Kidney (tissue), 11 donors: ENCODE results near the gene FAM72D. TPM values are rescaled to one million over a fixed set of nuclear protein-coding genes. Genes with fewer than 3 reads are reported as not detected.
"Not testable (repeated sequence)": the region's sequence is repeated elsewhere in the genome, so short reads cannot be mapped to it uniquely, and the experiment has no call there.

Source experiments
- DNase-seq, 5 donors: peaks; one replicate each; pipeline ENCODE4 v3.0.0-alpha.2; 2013 to 2020
- FAIRE-seq: peaks from 2 replicates; lab custom pipeline; 2012; peaks lifted over from hg19 to GRCh38; lab: Jason Lieb, UNC
- H3K27ac ChIP-seq, 2 donors: one replicate each; pipeline ENCODE4 v1.7.0; 2013; ENCODE audit warnings: low read depth in 2 of 2, low read length in 2 of 2, inconsistent platforms in 1 of 2
- H3K27me3 ChIP-seq: one replicate; pipeline ENCODE4 v1.7.1; 2013; ENCODE audit warnings: low read length, inconsistent platforms; ENCODE audit not compliant: control insufficient read depth, insufficient read depth
- H3K36me3 ChIP-seq, 3 donors: one replicate each; pipeline versions ENCODE4 v1.7.0 to v1.7.1; 2013; ENCODE audit warnings: low read length in 3 of 3, control low read depth in 1 of 3, inconsistent platforms in 1 of 3; ENCODE audit not compliant: insufficient read depth in 3 of 3, control insufficient read depth in 2 of 3
- H3K4me1 ChIP-seq, 3 donors: one replicate each; pipeline versions ENCODE4 v1.7.0 to v1.7.1; 2013; ENCODE audit warnings: low read length in 3 of 3, inconsistent platforms in 1 of 3, low read depth in 1 of 3; ENCODE audit not compliant: control insufficient read depth in 2 of 3, insufficient read depth in 2 of 3
- H3K4me3 ChIP-seq, 3 donors: one replicate each; pipeline versions ENCODE4 v1.7.0 to v1.8.1; 2013; ENCODE audit warnings: low read length in 3 of 3, control low read depth in 1 of 3, inconsistent platforms in 1 of 3
- H3K9ac ChIP-seq, 3 donors: one replicate each; pipeline versions ENCODE4 v1.7.0 to v1.7.1; 2013; ENCODE audit warnings: low read length in 3 of 3, control low read depth in 1 of 3, inconsistent platforms in 1 of 3
- H3K9me3 ChIP-seq, 3 donors: one replicate each; pipeline versions ENCODE4 v1.7.0 to v1.7.1; 2013; ENCODE audit warnings: low read length in 3 of 3, control low read depth in 1 of 3, inconsistent platforms in 1 of 3; ENCODE audit not compliant: control insufficient read depth in 2 of 3, insufficient read depth in 1 of 3
- intact Hi-C: fragments of 100-400 bp; cut with DNase I; formaldehyde crosslinking; loops from one replicate; pipeline ENCODE4 v1.11.1; 2022
- polyA plus RNA-seq: library from polyadenylated mRNA; stranded (reverse); fragments of 350-450 nt; fragmentation: Illumina TruSeq; extraction: RNeasy Lipid Tissue Mini Kit (QIAGEN cat#74804); gene quantifications from one replicate; pipeline ENCODE4 v1.2.3, GENCODE V29; 2014; ENCODE audit warnings: low read depth, low replicate concordance; ENCODE audit not compliant: insufficient read depth
- total RNA-seq: library from RNA; stranded (reverse); fragmentation: NEBNext Ultra II Directional; extraction: Animal tissue kit (Norgen Biotek cat#: 25700); gene quantifications from one replicate; pipeline ENCODE4 v1.2.1, GENCODE V29; 2021
- donor health status: control.
- donor health status: control.
- donor health status: DM: yes; HTN: yes; CAD: no.
- donor health status: Normal renal cell carcinoma (clear cell type).

FAM72D gene
- total and polyA plus RNA-seq, 2 donors from 2014 or later = 0.24 TPM; not detected in 1

DNA sequence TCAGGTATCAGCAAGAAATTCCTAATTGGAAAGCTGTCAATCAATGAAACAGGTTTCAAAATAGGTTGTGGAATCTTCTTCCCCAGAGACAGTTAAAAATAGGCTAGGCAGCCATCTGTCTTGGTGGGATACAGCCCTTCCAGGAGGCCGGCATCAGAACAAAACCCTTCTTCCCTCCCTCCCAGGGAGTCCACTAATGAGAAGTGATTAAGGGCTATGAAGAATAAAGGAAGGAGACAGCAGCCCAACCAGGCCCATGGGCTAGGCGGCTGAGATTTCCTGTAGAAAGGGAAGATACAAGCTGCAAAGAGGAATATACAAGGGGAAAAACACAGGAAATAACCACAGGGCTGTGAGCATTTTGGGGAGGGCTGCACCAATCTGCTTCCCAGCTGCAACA is 32.5 kb upstream of the FAM72D start:
- H3K9me3 ChIP-seq, H3K9ac ChIP-seq, DNase-seq, FAIRE-seq, intact Hi-C loops, H3K4me3 ChIP-seq, H3K4me1 ChIP-seq, H3K27ac ChIP-seq, H3K36me3 ChIP-seq, H3K27me3 ChIP-seq: not testable (repeated sequence)

DNA sequence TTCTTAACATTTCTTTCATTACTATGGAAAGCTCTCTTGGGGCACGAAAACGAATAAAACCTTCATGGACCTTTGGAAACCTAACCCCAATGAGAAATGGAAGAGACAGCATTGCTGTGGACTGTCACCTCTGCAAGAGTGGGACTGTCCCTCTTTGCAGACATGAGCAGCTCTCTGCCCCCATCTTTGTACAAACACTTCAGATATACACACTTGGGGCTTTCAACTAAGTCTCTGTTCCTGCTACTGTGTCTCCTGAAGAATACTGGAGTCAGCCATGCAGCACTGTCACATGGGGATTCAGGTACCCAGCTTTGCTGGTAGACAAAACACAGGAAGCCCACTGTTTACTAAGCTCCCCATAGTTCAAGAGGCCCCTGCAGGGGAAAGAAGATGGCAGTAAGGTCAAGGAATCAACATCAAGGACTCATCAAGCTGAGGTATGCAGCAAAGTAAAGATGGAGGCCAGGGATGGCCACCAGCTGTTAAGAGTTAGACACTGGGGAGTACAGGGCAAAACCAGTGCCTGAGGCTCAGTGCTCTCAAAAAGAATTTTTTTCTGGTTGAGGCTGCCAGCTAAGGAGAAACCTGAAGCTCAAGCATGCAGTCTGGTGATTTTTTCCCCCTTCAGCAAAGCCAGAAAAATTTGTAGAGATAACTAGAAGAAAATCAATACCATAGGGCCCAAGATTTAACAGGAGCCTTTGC is 31.7 kb upstream of the FAM72D start:
- peak in 1 of 5 donors; percentile 11 for DNase-seq
- intact Hi-C loops, H3K9me3 ChIP-seq, H3K4me1 ChIP-seq, H3K27ac ChIP-seq, H3K4me3 ChIP-seq, H3K9ac ChIP-seq, H3K27me3 ChIP-seq, H3K36me3 ChIP-seq, FAIRE-seq: not testable (repeated sequence)

DNA sequence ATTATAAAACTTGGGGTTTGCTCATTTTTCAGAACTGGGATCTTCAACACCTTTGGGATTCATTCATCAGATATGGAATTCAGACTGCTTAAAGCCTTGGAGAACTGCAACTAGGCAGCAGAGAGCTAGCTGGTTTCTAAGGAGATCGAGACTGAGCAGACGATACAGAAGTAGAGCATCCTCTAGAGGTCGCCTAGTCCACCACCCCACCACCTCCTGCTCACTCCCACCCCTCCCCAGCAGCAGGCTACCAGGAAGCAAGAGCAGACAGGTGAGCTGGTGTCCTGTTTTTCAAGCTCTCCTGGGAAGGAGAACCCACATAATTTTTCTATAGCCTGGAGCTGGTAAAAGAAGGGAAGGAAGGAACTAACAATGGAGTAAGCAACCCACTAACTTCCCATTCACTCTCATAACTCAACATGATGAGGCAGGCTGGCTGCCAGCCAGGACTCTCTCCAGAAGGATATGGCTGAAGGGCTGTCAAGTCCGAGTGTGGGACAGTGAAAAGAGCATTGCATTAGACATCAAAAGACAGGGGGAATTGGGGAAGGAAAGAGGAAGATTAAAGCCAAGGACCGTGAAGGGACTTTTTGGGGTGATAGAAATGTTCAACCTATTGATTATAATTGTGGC is 30.5 kb upstream of the FAM72D start:
- H3K4me3 ChIP-seq, H3K9me3 ChIP-seq, DNase-seq, H3K4me1 ChIP-seq, FAIRE-seq, intact Hi-C loops, H3K9ac ChIP-seq, H3K27ac ChIP-seq, H3K27me3 ChIP-seq, H3K36me3 ChIP-seq: not testable (repeated sequence)

DNA sequence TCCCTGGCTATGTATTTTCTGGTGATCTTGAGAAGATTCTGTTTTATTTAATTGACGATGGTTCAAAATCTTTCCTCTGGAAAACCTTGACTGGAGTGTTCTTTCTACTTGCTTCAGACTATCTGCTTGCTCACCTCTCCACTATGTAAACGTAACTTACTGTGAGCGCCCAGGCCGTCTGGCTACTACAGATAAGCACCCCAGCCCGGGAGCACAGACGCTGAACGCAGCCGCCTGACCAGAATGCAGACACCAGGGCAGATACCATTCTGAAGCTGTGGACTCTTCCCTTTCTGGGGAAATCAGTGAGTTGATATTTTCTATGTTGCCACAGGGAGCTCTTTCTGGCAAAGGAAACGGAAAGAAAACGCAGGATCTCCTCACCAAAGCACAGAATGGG is 29.3 kb upstream of the FAM72D start:
- intact Hi-C loops, H3K4me3 ChIP-seq, H3K36me3 ChIP-seq, DNase-seq, H3K27me3 ChIP-seq, FAIRE-seq, H3K4me1 ChIP-seq, H3K27ac ChIP-seq, H3K9me3 ChIP-seq, H3K9ac ChIP-seq: not testable (repeated sequence)

DNA sequence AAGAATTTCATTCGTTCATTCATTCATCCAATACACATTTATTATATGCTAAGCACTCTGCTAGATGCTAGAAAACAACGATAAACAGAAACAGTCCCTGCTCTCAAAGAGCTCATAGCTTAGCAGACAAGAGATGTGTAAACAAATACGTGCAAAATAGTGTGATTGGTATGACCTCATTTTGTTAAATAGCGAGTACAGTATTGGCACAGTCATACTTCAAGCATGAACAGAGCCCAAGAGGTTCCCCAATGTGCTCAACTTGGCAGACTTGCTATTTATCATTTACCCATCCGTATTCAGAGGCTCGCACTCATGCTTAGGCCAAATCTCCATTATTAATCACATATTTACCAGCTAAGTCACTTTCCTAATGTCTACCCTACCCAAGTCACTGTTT is 24.2 kb upstream of the FAM72D start:
- H3K9ac ChIP-seq, intact Hi-C loops, H3K36me3 ChIP-seq, DNase-seq, H3K27me3 ChIP-seq, H3K27ac ChIP-seq, FAIRE-seq, H3K4me1 ChIP-seq, H3K4me3 ChIP-seq, H3K9me3 ChIP-seq: not testable (repeated sequence)

DNA sequence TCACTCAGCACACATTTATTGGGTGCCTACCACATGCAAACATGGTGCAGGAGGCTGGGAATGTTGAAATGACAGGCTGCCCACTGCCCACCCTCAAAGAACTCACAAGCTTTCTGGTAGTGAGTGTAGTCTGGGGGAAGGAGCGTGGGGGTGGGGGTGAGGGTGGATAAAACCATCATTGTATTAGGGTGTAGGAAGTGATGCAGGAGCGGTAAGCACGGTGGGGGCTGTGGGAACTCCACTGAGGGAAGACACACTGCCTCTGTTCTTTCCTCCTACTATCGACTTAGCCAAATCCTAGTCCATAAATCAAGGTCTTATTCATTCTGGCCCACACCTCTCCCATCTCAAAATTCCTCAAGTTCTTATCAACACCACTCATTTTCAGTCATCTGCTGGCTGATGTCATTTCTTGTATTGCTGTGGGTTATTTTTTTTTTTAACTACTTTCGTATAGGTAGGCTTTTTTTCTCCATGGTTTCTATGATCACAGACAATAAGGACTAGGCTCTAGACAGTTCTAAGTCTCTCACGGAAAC is 21.7 kb upstream of the FAM72D start:
- H3K27ac ChIP-seq, H3K27me3 ChIP-seq, DNase-seq, H3K36me3 ChIP-seq, H3K9ac ChIP-seq, intact Hi-C loops, H3K4me3 ChIP-seq, H3K9me3 ChIP-seq, FAIRE-seq, H3K4me1 ChIP-seq: not testable (repeated sequence)

DNA sequence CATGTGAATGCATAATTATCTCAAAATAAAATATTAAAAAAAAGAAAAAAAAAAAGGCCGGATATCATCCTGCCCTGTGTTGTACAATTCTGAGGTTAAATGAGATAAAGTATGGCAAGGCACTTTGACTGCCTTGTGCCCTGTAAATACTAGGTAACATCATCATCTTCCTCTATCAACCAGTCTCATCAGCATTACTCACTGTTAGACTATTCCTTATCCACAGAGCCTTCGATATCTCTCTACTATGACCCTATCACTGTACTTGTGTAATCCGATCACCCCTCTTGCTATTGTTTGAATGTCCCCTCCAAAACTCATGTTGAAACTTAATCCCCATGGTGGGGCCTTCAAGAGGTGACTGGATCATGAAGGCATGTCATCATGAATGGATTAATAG is 18.9 kb upstream of the FAM72D start:
- H3K9me3 ChIP-seq, intact Hi-C loops, H3K27me3 ChIP-seq, DNase-seq, FAIRE-seq, H3K4me3 ChIP-seq, H3K4me1 ChIP-seq, H3K27ac ChIP-seq, H3K9ac ChIP-seq, H3K36me3 ChIP-seq: not testable (repeated sequence)
